ENCODE results near the gene SESN2.

Gene SESN2

GRCh38 chr1:28259252-28259933 is at the start of gene SESN2:
Gene SESN2 (plus strand): TSS chr1:28259518. CDS start chr1:28259848, 330 bp downstream.
- peak; percentile 98 for DNase-seq (ENCODE audit: low spot score)

DNA sequence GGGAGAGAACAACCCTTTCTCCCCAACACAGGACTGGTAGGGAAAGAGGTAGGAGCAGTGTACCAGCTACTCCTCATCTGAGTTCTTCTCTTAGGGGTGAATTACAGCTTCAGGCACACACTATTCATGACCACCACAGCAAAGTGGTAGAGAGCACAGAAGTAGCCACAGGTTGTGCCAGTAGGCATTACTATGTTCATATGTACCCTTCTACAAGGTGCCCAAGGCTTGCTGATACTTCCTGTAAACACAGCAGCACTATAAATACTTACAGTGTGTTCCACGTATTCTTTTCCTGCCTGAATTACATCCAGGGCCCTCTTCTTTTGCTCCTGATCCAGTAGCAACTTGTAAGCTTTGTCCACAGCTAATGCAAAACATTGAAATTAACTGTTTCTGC is 49.6 kb upstream of the SESN2 start:
- no peak for DNase-seq (ENCODE audit: low spot score)

DNA sequence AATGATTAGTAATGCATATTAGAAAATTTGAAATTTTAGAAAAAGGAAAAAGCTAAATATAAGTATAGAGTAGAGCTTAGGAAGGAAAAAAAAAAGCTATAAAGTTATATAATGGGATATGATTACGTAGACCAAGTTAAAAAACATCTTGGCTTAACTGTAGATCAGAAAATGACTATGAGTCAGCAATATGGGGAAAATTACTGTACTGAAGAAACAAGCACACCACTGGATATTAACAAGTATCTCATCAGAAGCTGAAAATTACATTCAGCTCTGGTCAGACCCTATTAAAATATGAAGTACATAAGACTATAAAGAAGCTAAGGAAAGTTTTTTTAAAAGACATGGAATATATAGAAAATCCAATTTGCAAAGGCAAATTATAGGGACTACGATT is 46.0 kb upstream of the SESN2 start:
- no peak for DNase-seq (ENCODE audit: low spot score)

- DNase-seq (ENCODE audit: low spot score): no peak
These were observed 30.2 kb upstream of the SESN2 start for GRCh38 chr1:28229089-28229488.

- DNase-seq (ENCODE audit: low spot score): no peak
These were observed 29.3 kb upstream of the SESN2 start for GRCh38 chr1:28229996-28230395.

DNA sequence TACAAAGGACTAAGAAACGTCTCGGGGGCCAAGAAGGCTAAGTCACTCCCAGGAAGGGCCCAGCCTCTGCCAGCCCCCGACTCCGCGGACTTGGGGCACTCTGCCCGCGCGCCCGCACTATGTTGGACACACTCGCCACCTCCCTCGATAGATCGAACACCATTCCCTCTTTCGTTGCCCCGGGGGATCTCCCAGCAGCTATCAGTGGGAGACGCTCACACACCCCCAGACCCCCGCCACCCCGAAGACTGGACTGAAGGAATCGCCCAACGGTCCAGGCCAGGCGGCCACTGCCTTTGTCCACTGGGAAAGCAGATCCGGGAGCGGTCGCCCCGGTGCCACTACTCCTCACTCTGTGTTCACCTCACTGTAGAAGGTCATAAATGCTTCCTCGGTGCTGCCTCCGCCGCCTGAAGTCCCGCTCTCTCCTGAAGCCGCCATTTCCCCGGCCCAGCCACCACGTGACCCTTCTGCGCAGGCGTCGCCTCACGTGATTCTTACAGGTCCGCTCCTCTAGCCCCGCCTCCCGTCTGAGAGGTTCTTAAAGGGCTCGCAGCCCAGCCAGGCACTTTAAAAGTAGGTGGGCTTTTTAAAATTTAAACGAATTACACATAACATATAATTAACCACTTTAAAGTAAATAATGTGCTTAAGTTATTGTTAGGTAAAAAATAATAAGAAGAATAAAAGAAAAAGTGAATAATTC is 26.6 kb upstream of the SESN2 start, which contains the start of gene DNAJC8:
Gene DNAJC8 (minus strand): TSS at position 472 of the 706 bp plus-strand sequence. CDS start 31 bp downstream, at position 441.
- peak; percentile 91 for DNase-seq (ENCODE audit: low spot score)

DNA sequence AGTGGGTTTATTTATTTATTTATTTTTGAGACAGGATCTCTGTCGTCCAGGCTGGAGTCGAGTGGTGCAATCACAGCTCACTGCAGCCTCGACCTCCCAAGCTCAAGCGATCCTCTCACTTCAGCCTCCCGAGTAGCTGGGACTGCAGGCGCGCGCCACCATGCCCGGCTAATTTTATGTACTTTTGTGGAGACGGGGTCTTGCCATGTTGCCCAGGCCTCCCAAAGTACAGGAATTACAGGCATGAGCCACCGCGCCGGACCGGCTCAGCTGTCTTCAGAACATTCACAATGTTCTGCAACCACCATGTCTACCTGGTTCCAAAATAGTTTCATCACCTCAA is 26.1 kb upstream of the SESN2 start:
- no peak for DNase-seq (ENCODE audit: low spot score)

DNA sequence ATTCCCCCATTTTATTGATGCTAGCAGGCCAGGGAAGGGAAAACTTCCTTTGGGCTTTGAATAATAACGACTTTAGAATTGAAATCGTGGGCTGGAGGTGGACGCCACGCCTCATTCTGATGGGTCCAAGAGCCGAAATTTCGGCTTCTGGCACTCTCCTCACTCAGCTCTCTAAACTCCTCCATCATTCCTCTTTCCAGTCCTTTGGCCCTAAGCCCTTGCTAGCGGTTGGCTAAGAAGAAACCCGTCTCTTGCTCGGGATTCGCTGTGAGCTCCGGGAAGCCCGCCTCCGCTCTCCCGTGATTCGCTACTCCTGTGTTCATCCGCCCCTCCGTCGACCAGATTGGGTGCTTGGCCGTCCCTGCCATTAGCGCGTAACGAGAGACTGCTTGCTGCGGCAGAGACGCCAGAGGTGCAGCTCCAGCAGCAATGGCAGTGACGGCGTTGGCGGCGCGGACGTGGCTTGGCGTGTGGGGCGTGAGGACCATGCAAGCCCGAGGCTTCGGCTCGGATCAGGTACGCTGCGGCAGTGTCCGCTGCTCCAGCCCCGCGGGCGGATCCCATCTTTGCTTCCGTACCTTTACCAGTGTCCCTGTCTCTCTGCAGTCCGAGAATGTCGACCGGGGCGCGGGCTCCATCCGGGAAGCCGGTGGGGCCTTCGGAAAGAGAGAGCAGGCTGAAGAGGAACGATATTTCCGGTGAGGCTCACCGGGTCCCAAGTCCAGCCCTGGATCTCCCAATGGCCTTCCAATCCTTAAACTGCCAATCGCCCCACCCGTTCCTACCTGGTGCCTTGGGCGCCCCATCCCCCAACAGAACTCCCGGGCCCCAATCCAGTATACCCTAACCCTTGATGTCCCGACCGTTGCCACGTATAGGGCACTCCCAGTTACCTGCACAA is 23.3 kb upstream of the SESN2 start, which contains the start of gene ATP5IF1:
Gene ATP5IF1 (plus strand): TSS at position 370 of the 901 bp plus-strand sequence. CDS start 60 bp downstream, at position 430.
- DNase-seq (ENCODE audit: low spot score): peak; percentile 99

- no peak for DNase-seq (ENCODE audit: low spot score)
These were observed 22.5 kb upstream of the SESN2 start for GRCh38 chr1:28236656-28237322.

DNA sequence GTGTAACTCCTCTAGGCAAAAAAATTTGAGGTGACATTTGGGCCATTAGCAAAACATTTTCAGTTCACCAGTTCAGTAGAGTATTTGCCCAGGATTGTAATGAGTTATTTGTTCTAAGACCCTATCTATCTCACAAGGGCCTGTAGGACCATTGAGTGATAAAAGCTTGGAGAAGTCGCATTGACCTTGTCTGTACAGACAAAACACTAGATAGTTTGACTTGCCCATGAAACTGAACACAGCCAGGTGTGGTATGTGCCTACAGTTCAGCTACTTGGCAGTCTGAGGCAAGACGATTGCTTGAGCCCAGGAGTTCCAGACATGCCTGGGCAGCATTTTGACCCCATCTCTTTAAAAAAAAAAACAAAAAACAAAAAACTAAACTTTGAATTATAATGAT is 20.3 kb upstream of the SESN2 start:
- no peak for DNase-seq (ENCODE audit: low spot score)

DNA sequence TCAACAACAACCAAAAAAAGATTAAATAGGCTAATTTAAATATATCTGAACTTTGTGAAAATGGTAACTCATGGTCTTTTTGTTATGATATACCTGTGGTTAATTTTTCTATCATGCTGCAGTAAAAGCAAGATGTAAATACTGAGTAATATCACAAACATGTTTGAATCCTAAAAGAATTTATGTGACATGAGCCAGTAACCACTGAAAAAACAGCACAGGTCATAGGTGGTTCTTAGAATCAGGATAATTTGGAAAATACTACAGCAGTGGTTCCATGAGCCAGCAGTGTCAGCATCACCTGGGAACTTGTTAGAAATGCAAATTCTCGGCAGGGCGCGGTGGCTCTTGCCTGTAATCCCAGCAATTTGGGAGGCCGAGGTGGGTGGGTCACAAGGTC is 19.3 kb upstream of the SESN2 start:
- DNase-seq (ENCODE audit: low spot score): no peak

- no peak for DNase-seq (ENCODE audit: low spot score)
These were observed 17.6 kb upstream of the SESN2 start for GRCh38 chr1:28241638-28242241.

DNA sequence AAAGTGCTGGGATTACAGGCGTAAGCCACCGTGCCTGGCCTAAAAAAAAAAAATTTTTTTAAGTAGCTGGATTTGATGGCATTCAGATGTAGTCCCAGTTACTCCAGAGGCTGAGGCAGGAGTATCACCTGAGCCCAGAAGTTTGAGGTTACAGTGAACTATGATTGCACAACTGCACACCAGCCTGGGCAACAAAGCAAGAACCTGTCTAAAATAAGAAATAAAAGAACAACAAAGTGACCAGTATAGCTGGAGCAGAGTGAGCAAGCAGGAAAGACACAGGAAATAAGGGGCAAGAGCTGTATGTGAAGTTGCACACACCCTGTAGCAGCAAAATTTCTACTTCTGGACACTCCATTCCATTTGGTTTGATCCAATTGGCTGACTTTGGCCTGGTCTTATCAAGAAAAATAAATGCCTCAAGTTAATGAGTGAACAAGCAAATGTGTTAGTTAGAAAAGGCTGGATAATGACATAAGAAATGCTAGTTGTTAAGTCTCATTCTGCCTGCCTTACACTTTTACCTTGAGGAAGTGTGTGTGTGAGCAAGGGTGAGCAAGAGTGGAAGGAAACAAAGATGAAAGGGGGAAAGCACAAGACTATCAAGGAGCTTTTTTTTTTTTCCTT is 15.5 kb upstream of the SESN2 start:
- no peak for DNase-seq (ENCODE audit: low spot score)

DNA sequence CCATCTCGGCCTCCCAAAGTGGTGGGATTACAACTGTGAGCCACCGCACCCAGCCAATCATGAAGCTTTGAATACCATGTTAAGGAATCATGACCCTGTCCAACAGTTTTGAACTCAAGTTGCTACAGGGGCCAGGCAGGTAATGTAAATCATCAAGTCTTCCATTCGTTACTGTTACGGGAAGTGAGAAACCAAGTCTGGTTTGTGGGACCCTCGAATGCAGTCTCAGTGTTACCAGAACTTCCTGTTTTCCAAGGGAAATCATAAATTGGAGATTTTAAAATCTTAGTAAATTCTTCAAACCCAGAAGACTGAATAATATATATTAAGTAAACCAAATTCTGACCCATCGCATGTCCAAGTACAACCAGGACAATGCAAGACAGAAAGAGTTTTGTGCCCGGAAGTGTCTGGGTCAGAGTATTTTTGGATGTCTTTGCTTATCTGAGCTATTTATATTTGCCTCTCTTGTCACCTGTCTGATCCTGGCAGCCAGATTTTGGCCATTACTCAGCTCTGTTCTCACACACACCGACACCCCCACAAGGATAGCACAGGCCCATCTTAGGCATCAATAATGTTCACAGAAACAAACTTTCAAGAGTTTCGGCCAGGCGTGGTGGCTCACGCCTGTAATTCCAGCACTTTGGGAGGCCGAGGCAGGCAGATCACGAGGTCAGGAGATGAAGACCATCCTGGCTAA is 14.6 kb upstream of the SESN2 start:
- no peak for DNase-seq (ENCODE audit: low spot score)

GRCh38 chr1:28246427-28246832 is 12.9 kb upstream of the SESN2 start:
- no peak for DNase-seq (ENCODE audit: low spot score)

GRCh38 chr1:28247612-28248272 is 11.6 kb upstream of the SESN2 start:
- DNase-seq (ENCODE audit: low spot score): no peak

GRCh38 chr1:28248273-28249012 is 10.9 kb upstream of the SESN2 start:
- peak; percentile 71 for DNase-seq (ENCODE audit: low spot score)

GRCh38 chr1:28249013-28249865 is 10.1 kb upstream of the SESN2 start:
- DNase-seq (ENCODE audit: low spot score): peak; percentile 45

Data from hepatic stellate cell (primary cell).